HepG2 (cell line): ENCODE results near the gene AGAP3. TPM values are rescaled to one million over a fixed set of nuclear protein-coding genes. Genes with fewer than 3 reads are reported as not detected.
A peak's percentile ranks its signal among the peaks of the same experiment; 100 is the strongest.

Experiments used
- ATF7 ChIP-seq, 2 experiments: fragments of 450-650 bp in 1 of 2; sonication (generic) in 1 of 2; formaldehyde crosslinking in 1 of 2; IDR thresholded peaks; 2 replicates each; pipeline versions ENCODE4 v1.4.0 to v1.6.1; 2016 to 2020; ENCODE audit warnings: antibody characterized with exemption in 1 of 2, mild to moderate bottlenecking in 1 of 2, missing genetic modification reagents in 1 of 2
- CAMTA2 ChIP-seq: sonication (generic); formaldehyde crosslinking; IDR thresholded peaks from 2 replicates; pipeline ENCODE4 v1.4.0; 2020; ENCODE audit warnings: mild to moderate bottlenecking, missing genetic modification reagents, borderline replicate concordance
- CENPT ChIP-seq: sonication (generic); formaldehyde crosslinking; IDR thresholded peaks from 2 replicates; pipeline ENCODE4 v1.8.0; 2022; ENCODE audit warnings: low read depth, mild to moderate bottlenecking, moderate library complexity, missing genetic modification reagents
- CHCHD3 ChIP-seq: sonication (generic); formaldehyde crosslinking; IDR thresholded peaks from 2 replicates; pipeline ENCODE4 v1.8.0; 2022; ENCODE audit warnings: mild to moderate bottlenecking, missing genetic modification reagents, moderate library complexity
- FOXM1 ChIP-seq: sonication (generic); formaldehyde crosslinking; IDR thresholded peaks from 2 replicates; pipeline ENCODE4 v1.5.0; 2020; ENCODE audit warnings: missing genetic modification reagents
- NFRKB ChIP-seq: fragments of 450-650 bp; IDR thresholded peaks from 2 replicates; pipeline ENCODE4 v1.6.1; 2017
- PAX8 ChIP-seq: sonication (generic); formaldehyde crosslinking; IDR thresholded peaks from 2 replicates; pipeline ENCODE4 v1.8.0; 2022; ENCODE audit warnings: mild to moderate bottlenecking, missing genetic modification reagents, borderline replicate concordance
- SMARCE1 ChIP-seq: fragments of 450-650 bp; IDR thresholded peaks from 2 replicates; pipeline ENCODE4 v1.6.1; 2017; ENCODE audit warnings: borderline replicate concordance
- TGIF2 ChIP-seq: IDR thresholded peaks from 2 replicates; pipeline ENCODE4 v1.6.1; 2016; ENCODE audit warnings: control low read depth, missing compliant biosample characterization
- ZNF326 ChIP-seq: sonication (generic); formaldehyde crosslinking; IDR thresholded peaks from 2 replicates; pipeline ENCODE4 v1.4.0; 2020; ENCODE audit warnings: missing genetic modification reagents, borderline replicate concordance
- ZSCAN29 ChIP-seq: sonication (generic); formaldehyde crosslinking; conservative IDR thresholded peaks from 2 replicates; pipeline ENCODE4 v1.4.0; 2020; ENCODE audit warnings: mild to moderate bottlenecking, missing genetic modification reagents
- polyA plus RNA-seq, 8 experiments: library from polyadenylated mRNA; depleted of rRNA in 3 of 8; stranded (reverse) in 7 of 8; unstranded in 1 of 8; fragments of >200 nt; fragmentation: Illumina TruSeq in 4 of 8; extraction: Trizol in 4 of 8; gene quantifications; 2 replicates each; pipeline versions ENCODE4 v1.2.1 to v1.2.3, GENCODE V29; 2011 to 2016; ENCODE audit warnings: low read depth in 4 of 8, missing spikeins in 1 of 8, mixed read lengths in 1 of 8; ENCODE audit not compliant: insufficient read depth in 1 of 8
- total RNA-seq, 5 experiments: library from RNA; depleted of rRNA; stranded (reverse); fragments of >200 nt; fragmentation: Illumina TruSeq; extraction: Trizol; gene quantifications; 2 replicates each; pipeline ENCODE4 v1.2.3, GENCODE V29; 2016; ENCODE audit warnings: low read depth in 1 of 5
- TF ChIP-seq, protein P1 (sequence below): sonication (generic); formaldehyde crosslinking; IDR thresholded peaks from 2 replicates; pipeline ENCODE4; 2020; ENCODE audit warnings: missing genetic modification reagents, mild to moderate bottlenecking, borderline replicate concordance
- TF ChIP-seq, protein P2 (sequence below): IDR thresholded peaks from 2 replicates; pipeline ENCODE4 v1.6.1; 2016
- TF ChIP-seq, protein P3 (sequence below): sonication (generic); formaldehyde crosslinking; IDR thresholded peaks from 2 replicates; pipeline ENCODE4 v1.4.0; 2020; ENCODE audit warnings: missing genetic modification reagents
- TF ChIP-seq, protein P4 (sequence below): sonication (generic); formaldehyde crosslinking; IDR thresholded peaks from 2 replicates; pipeline ENCODE4 v1.8.1; 2023; ENCODE audit warnings: missing genetic modification reagents, mild to moderate bottlenecking, borderline replicate concordance
- TF ChIP-seq, protein P5 (sequence below): sonication (generic); formaldehyde crosslinking; IDR thresholded peaks from 2 replicates; pipeline ENCODE4 v1.5.0; 2020; ENCODE audit warnings: mild to moderate bottlenecking, missing genetic modification reagents
- TF ChIP-seq, protein P6 (sequence below): sonication (generic); formaldehyde crosslinking; IDR thresholded peaks from 2 replicates; pipeline ENCODE4 v1.5.0; 2020; ENCODE audit warnings: mild to moderate bottlenecking, low read depth, missing genetic modification reagents, borderline replicate concordance

Gene AGAP3
- total and polyA plus RNA-seq, 2 of the 13 experiments (the other 11 are each of a cell fraction or from before 2014, with no cell fraction given) = 31.3 to 61.4 TPM

DNA sequence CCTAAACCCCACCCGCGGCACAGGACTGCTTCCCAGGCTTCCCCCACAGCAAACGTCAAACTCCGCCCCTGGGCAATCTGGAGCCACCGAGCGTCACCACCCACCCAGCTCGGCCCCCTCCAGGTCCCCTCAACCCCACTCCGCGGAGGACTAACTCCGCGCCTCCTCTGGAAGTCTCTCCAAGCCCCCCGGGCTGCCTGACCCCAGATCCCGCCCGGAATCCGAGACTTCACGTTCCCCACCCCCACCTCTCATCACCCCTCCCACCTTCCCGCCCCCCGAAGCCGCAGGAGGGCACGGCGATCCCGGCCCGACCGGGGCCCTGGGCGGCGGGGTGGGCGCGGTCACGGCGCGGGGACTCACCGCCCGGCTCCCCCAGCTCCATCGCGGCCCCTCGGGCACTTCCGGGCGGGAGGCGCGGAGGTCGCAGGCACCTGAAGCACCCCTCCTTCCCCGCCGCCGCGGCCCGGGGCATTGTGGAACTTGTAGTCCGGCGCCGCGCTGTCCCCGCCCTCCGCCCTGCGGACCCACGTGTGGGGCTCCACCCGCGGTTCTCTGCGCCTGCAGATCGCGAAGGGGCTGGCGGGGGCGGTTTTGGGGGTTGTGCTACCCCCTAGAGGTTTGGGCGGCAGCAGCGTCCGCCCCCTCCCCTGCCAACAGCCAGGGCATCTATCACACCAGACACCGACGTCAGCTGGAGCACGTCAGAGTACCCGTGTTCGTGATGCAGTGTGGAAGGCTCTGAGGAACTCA, 3.0 kb upstream of the AGAP3 start, which contains the start of gene TMUB1 (continued):
- TF ChIP-seq ATF7 (IDR thresholded peaks at IDR 0.05) = no peak
- no peak for TF ChIP-seq ATF7 (CRISPR knock-in tag; IDR thresholded peaks at IDR 0.05)
- TF ChIP-seq ZNF326 (CRISPR knock-in tag) = no peak
- TF ChIP-seq, protein P1, sequence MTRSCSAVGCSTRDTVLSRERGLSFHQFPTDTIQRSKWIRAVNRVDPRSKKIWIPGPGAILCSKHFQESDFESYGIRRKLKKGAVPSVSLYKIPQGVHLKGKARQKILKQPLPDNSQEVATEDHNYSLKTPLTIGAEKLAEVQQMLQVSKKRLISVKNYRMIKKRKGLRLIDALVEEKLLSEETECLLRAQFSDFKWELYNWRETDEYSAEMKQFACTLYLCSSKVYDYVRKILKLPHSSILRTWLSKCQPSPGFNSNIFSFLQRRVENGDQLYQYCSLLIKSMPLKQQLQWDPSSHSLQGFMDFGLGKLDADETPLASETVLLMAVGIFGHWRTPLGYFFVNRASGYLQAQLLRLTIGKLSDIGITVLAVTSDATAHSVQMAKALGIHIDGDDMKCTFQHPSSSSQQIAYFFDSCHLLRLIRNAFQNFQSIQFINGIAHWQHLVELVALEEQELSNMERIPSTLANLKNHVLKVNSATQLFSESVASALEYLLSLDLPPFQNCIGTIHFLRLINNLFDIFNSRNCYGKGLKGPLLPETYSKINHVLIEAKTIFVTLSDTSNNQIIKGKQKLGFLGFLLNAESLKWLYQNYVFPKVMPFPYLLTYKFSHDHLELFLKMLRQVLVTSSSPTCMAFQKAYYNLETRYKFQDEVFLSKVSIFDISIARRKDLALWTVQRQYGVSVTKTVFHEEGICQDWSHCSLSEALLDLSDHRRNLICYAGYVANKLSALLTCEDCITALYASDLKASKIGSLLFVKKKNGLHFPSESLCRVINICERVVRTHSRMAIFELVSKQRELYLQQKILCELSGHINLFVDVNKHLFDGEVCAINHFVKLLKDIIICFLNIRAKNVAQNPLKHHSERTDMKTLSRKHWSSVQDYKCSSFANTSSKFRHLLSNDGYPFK = no peak
- no peak for TF ChIP-seq PAX8 (CRISPR knock-in tag)
- TF ChIP-seq NFRKB = no peak
- TF ChIP-seq TGIF2 (CRISPR knock-in tag) = no peak; the same call in 1 of the 2 replicates
- TF ChIP-seq, protein P2, sequence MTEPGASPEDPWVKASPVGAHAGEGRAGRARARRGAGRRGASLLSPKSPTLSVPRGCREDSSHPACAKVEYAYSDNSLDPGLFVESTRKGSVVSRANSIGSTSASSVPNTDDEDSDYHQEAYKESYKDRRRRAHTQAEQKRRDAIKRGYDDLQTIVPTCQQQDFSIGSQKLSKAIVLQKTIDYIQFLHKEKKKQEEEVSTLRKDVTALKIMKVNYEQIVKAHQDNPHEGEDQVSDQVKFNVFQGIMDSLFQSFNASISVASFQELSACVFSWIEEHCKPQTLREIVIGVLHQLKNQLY (CRISPR knock-in tag) = no peak
- no peak; the same call in 1 of the 2 replicates for TF ChIP-seq CAMTA2 (CRISPR knock-in tag)
- TF ChIP-seq CENPT (CRISPR knock-in tag) = no peak
- 0 out of 2 replicates have a peak, but pooled peaks have one; percentile 55 for TF ChIP-seq FOXM1
- TF ChIP-seq CHCHD3 (CRISPR knock-in tag) = no peak
- TF ChIP-seq ZSCAN29 = no peak
- TF ChIP-seq, protein P3, sequence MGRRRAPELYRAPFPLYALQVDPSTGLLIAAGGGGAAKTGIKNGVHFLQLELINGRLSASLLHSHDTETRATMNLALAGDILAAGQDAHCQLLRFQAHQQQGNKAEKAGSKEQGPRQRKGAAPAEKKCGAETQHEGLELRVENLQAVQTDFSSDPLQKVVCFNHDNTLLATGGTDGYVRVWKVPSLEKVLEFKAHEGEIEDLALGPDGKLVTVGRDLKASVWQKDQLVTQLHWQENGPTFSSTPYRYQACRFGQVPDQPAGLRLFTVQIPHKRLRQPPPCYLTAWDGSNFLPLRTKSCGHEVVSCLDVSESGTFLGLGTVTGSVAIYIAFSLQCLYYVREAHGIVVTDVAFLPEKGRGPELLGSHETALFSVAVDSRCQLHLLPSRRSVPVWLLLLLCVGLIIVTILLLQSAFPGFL (CRISPR knock-in tag) = no peak
- TF ChIP-seq, protein P4, sequence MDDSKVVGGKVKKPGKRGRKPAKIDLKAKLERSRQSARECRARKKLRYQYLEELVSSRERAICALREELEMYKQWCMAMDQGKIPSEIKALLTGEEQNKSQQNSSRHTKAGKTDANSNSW = 0 out of 2 replicates have a peak, but pooled peaks have one; percentile 43
- TF ChIP-seq, protein P5, sequence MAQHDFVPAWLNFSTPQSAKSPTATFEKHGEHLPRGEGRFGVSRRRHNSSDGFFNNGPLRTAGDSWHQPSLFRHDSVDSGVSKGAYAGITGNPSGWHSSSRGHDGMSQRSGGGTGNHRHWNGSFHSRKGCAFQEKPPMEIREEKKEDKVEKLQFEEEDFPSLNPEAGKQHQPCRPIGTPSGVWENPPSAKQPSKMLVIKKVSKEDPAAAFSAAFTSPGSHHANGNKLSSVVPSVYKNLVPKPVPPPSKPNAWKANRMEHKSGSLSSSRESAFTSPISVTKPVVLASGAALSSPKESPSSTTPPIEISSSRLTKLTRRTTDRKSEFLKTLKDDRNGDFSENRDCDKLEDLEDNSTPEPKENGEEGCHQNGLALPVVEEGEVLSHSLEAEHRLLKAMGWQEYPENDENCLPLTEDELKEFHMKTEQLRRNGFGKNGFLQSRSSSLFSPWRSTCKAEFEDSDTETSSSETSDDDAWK (CRISPR knock-in tag) = no peak
- no peak for TF ChIP-seq SMARCE1
- TF ChIP-seq, protein P6, sequence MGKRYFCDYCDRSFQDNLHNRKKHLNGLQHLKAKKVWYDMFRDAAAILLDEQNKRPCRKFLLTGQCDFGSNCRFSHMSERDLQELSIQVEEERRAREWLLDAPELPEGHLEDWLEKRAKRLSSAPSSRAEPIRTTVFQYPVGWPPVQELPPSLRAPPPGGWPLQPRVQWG (CRISPR knock-in tag) = no peak
